Lung microvascular endothelial cell (primary cell): ENCODE data around the gene MESP1. TPM values are rescaled to one million over a fixed set of nuclear protein-coding genes. Genes with fewer than 3 reads are reported as not detected.
"Not testable (repeated sequence)": the region's sequence is repeated elsewhere in the genome, so short reads cannot be mapped to it uniquely, and the experiment has no call there.

ENCODE experiments used
- DNase-seq, 2 donors: peaks; one replicate each; pipeline versions ENCODE4 v3.0.0 to v3.0.0-alpha.2; 2010; ENCODE audit warnings: low read depth in 2 of 2
- total RNA-seq: library from RNA; depleted of rRNA; stranded (reverse); fragments of >200 nt; gene quantifications from 2 replicates; pipeline ENCODE4 v1.2.1, GENCODE V29; 2014

The MESP1 gene
- under 0.01 and 0.22 TPM in 2 replicates for total RNA-seq

- peak; percentile 95 for DNase-seq
Observed at GRCh38 chr15:89750560-89751542, at the start of gene MESP1. Gene MESP1 (minus strand): TSS chr15:89751249. CDS start chr15:89751231, 18 bp downstream.

DNA sequence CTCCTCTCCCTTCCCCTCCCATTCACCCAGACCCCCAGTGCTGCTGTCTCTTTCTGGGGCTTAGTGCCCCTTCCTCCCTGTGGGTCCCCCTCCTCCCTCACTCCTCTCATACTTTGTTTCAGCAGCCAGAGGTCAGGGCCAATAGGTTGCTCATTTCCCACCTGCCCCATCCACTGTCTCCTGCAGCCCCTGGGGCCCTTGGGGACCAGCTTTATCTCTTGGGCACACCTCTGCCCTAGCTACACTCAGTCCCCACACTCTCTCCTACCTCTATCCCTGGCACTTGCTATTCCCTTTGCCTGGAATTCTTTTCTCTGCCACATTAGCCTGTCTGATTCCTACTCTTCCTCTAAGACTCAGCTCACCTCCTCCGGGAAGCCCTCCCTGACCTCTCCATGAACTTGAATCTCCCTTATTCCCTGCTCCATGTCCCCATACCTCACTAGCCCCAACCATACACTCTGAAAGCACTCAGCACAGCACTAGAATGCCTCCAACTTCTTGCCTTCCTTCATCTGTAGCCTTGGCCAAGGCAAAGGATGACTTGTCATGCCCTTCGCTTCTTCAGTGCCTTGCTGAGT lies 49.0 kb upstream of the MESP1 start:
- DNase-seq = no peak

DNA sequence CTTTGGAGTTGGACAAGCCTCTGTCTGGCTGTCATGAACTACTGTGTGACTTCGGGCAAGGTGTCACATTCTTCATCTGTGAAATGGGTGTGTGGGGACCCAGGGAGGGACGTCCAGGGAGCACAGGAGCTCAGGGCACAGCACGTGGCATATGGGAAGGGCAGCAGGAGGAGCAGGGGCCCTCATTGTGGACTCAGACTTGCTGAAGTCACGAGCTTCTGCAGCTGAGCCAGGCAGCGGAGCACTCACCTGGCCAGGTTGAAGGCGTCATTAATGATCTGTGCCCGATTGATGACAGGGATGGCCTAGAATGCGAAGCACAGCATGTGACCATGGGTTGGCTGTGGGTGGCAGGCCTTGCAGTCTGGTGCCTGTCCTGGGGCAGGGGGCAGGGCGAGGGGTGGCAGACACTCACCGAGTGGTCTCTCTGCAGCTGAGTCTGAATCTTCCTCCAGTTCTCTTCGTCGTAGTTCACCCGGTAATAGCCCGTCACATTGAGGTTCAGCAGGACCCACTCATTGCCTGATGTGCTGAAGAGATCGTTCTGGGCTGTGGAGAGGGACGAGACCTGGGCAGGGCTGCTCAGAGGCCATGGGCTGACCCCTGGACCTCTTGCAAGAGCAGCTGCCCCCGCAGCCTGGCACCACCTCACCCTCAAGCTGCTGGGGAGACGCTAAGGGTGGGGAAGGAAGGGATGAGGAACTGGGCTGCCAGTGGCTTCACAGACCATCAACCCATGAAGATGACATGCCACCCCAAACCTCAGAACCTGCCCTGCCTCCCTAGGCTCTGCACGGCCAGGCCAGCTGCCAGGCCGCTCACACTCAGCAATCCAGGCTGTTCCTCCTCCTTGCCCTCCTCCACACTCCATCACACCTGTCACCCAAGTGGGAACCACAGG lies 48.2 kb upstream of the MESP1 start:
- no peak for DNase-seq

GRCh38 chr15:89797678-89798201 lies 46.7 kb upstream of the MESP1 start:
- no peak for DNase-seq

DNA sequence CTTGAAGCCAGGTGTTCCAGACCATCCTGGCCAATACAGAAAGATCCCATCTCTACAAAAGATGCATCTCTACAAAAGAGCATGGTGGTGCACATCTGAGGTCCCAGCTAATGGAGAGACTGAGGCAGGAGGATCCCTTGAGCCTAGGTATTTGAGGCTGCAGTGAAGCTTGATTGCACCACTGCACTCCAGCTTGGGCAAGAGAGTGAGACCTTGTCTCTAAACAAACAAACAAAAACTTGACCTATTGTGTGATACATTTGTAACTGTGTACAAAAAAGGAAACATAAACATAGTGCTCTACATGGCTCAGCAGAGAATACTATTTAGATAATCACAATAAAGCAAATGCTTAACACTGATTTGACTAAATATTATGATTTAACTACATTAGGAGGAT lies 44.9 kb upstream of the MESP1 start:
- no peak for DNase-seq

DNA sequence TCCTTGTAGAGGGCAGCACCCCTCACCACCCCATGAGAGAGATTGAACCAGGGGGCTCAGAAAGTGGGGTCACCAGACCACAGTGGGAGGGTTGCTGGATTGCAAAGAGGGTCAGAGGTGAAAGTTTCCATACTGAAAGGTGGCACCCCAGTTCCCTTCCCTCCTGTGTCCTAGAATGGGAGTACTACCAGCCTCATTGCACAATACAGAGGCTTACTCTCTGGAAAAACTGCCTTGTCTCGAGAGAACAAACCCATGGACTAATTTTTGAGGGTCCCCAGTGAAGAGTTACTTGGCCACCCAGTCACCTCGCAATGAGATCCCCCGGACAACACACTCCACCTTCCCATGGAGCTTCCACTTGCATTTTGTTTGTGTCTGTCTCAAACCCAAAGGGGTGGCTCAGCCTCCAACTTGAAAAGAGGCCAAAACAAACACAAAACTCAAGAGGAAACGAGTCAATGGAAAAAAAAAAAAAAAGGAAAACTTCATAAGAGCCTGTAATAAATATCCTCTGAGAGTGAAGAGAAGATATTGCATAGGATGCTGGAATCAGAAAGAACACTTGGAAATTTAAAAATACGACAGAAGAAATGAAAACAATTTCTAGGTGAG lies 43.7 kb upstream of the MESP1 start:
- DNase-seq = peak; percentile 89 to 93

DNA sequence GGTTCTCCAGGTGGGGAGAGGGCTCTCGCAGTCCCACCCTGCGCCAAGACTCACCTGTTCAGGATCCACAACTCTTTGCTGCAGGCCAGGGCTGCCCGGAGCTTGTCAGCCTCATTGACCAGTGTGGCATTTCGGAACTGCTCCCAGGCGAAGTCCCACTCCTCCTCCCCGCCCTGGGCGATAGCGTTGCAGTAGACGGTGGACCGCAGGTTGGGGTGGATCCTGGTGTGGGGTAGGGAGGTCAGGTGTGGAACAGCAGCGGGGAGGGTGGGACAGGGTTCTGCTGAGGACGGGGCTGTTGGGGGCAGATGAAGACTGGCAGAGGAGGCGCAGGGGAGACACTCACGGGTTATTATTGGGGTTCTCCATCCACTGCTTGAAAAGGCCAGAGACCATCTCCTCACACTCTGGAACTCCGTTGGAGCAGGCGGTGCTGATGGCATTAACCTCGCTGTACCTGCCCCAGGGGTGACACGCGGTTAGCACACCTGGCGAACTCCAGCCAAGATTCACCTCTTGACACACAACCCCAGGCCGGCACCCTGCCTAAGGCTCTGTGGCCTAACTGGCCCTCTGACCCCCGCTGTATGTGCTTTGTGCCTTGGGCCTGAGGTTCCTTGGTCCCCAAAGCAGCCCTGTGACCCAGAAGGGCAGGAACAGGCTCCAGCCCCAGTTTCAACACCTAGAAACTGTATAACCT lies 41.2 kb upstream of the MESP1 start:
- no peak for DNase-seq

DNA sequence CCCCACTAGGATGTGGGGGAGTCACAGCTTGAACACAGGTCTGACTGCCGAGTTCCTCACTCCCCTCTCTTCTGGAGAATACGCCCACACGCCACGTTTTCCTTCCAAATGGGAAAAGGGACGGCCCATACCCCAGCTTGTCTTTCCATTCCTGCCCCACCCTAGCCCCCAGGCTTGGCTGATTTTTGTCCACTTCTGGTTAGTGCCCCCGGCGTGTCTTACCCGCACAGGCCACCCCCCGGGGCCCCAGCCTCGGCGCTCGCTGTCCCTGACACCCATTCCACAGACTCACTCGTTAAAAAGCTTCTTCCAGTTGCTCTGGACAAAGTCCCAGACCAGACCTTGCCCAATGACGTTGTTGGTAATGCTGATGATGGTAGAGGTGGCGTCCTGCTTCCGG lies 39.6 kb upstream of the MESP1 start:
- DNase-seq = no peak

- DNase-seq = no peak
Observed at GRCh38 chr15:89790206-89790605, 39.2 kb upstream of the MESP1 start.

DNA sequence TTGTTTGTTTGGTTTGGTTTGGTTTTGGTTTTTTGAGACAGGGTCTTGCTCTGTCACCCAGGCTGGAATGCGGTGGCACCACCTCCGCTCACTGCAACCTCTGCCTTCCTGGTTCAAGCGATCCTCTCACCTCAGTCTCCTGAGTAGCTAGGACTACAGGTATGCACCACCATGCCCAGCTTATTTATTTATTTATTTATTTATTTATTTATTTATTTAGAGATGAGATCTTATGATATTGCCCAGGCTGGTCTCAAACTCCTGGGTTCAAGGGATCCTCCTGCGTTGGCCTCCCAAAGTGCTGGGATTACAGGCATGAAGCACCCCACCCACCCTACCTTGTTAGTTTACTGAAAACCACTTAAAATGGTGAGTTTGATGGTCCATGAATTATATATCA lies 37.5 kb upstream of the MESP1 start:
- DNase-seq = not testable (repeated sequence)

GRCh38 chr15:89787944-89788343 lies 36.9 kb upstream of the MESP1 start:
- DNase-seq = no peak

- no peak for DNase-seq
Observed at GRCh38 chr15:89785774-89786140, 34.7 kb upstream of the MESP1 start.

GRCh38 chr15:89785064-89785773 lies 34.2 kb upstream of the MESP1 start:
- no peak for DNase-seq

- DNase-seq = no peak
Observed at GRCh38 chr15:89784686-89784960, 33.6 kb upstream of the MESP1 start.

GRCh38 chr15:89783861-89784685 lies 33.0 kb upstream of the MESP1 start:
- DNase-seq = no peak

GRCh38 chr15:89783111-89783860 lies 32.2 kb upstream of the MESP1 start:
- no peak for DNase-seq

DNA sequence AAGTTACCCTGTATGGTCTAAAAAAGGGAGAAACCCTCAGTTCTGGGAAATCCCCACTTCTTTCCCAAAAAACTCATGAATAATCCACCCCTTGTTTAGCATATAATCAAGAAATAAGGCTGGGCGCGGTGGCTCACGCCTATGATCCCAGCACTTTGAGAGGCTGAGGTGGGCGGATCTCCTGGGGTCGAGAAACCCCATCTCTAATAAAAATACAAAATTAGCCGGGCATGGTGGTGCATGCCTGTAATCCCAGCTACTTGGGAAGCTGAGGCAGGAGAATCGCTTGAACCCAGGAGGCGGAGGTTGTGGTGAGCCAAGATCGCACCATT lies 31.5 kb upstream of the MESP1 start:
- not testable (repeated sequence) for DNase-seq

GRCh38 chr15:89781891-89782618 lies 31.0 kb upstream of the MESP1 start:
- DNase-seq = peak in 1 of 2 donors; percentile 35
